ENCODE measurements around the gene XDH. TPM values are rescaled to one million over a fixed set of nuclear protein-coding genes. Genes with fewer than 3 reads are reported as not detected.

Gene XDH
- total RNA-seq, 1 experiment from 2014 or later: 0.08 TPM

DNA sequence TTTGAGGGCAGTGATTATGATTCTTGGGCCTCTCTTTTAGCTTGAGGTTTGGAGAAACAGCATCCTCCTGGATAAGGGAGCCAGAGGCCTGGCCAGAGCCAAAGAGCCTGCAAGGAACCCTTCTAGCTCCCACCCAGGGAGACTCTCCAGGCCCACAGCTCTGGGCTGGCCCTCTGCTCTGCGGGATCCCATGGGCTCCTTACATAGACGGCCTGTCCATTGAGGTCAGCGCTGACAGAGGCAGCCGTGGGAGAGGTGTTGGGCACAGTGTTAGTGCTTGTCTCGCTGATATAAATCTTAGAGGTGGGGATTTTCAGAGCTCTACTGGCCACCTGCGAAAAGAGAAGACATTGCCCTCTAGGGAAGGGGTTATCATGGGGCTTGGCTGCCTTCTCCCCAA, 67.2 kb downstream of the XDH start:
- no peak for ATAC-seq
- DNase-seq (ENCODE audit: low read depth, low spot score): no peak
- Histone ChIP-seq H3K36me3 (ENCODE audit: control insufficient read depth, insufficient read depth, low read length) (no peaks in the 10 kb centered on the region), H3K27ac (ENCODE audit: low read length) (no peak overlapping the region), H3K27me3 (ENCODE audit: control insufficient read depth, insufficient read depth, low read length) (no peaks in the 10 kb centered on the region), H3K4me3 (ENCODE audit: low read depth in 2 of 2, low read length in 2 of 2) (no peak overlapping the region), H3K9me3 (ENCODE audit: control insufficient read depth, insufficient read depth, low read depth, low read length) (no peaks in the 10 kb centered on the region), H3K4me1 (ENCODE audit: control insufficient read depth, insufficient read depth, low read length) (no peaks in the 10 kb centered on the region)
- POLR2A ChIA-PET: no interaction called here
- TF ChIP-seq, protein P1, sequence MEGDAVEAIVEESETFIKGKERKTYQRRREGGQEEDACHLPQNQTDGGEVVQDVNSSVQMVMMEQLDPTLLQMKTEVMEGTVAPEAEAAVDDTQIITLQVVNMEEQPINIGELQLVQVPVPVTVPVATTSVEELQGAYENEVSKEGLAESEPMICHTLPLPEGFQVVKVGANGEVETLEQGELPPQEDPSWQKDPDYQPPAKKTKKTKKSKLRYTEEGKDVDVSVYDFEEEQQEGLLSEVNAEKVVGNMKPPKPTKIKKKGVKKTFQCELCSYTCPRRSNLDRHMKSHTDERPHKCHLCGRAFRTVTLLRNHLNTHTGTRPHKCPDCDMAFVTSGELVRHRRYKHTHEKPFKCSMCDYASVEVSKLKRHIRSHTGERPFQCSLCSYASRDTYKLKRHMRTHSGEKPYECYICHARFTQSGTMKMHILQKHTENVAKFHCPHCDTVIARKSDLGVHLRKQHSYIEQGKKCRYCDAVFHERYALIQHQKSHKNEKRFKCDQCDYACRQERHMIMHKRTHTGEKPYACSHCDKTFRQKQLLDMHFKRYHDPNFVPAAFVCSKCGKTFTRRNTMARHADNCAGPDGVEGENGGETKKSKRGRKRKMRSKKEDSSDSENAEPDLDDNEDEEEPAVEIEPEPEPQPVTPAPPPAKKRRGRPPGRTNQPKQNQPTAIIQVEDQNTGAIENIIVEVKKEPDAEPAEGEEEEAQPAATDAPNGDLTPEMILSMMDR (IDR thresholded peaks at IDR 0.05): no peak
- no peak for TF ChIP-seq POLR2AphosphoS5 (IDR thresholded peaks at IDR 0.05; ENCODE audit: low read depth, low read length)
- no peak for TF ChIP-seq TCF7L2 (IDR thresholded peaks at IDR 0.05; ENCODE audit: low read depth, low read length)
- no peak for TF ChIP-seq SIN3A (IDR thresholded peaks at IDR 0.05; ENCODE audit: borderline replicate concordance, insufficient read depth, low read depth, low read length)
- TF ChIP-seq, protein P2, sequence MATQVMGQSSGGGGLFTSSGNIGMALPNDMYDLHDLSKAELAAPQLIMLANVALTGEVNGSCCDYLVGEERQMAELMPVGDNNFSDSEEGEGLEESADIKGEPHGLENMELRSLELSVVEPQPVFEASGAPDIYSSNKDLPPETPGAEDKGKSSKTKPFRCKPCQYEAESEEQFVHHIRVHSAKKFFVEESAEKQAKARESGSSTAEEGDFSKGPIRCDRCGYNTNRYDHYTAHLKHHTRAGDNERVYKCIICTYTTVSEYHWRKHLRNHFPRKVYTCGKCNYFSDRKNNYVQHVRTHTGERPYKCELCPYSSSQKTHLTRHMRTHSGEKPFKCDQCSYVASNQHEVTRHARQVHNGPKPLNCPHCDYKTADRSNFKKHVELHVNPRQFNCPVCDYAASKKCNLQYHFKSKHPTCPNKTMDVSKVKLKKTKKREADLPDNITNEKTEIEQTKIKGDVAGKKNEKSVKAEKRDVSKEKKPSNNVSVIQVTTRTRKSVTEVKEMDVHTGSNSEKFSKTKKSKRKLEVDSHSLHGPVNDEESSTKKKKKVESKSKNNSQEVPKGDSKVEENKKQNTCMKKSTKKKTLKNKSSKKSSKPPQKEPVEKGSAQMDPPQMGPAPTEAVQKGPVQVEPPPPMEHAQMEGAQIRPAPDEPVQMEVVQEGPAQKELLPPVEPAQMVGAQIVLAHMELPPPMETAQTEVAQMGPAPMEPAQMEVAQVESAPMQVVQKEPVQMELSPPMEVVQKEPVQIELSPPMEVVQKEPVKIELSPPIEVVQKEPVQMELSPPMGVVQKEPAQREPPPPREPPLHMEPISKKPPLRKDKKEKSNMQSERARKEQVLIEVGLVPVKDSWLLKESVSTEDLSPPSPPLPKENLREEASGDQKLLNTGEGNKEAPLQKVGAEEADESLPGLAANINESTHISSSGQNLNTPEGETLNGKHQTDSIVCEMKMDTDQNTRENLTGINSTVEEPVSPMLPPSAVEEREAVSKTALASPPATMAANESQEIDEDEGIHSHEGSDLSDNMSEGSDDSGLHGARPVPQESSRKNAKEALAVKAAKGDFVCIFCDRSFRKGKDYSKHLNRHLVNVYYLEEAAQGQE (IDR thresholded peaks at IDR 0.05; ENCODE audit: insufficient read depth in 1 of 2, low read depth in 2 of 2, low read length in 1 of 2): no peak
- intact Hi-C loops (cut with micrococcal nuclease; ENCODE audit: unreplicated experiment) (no loop called here), in situ Hi-C loops (cut with HindIII; ENCODE audit: low pct_unique_long_range_greater_than_20kb, low sequenced_read_pairs) (no loop called here)
- BruUV-seq (replicated peaks): no TSS peak
- CTCF ChIA-PET: interaction anchor here (0.5 kb wide), 1 partner anchor 175 kb away, joined by 3 read pairs; no protein-coding TSS in a partner anchor

DNA sequence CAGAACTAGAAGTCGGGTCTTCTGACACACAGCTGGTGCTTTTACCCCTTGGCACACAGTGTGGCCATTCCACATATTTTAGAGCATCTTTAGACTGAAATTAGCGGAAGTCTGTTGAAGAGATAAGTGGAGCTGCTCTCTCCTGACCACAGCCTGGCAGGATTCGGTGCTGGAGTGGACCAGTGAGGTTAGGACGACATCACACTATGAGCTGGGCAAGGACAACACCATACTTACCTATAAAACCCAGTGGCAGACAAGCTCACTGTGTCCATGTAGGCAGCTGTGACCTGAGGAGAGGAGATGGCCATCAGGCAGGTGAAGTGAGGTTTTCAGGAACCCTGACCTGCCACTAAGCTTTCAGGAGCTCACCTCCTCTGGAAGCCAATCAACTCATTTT, 70.1 kb downstream of the XDH start:
- Histone ChIP-seq H3K36me3 (ENCODE audit: control insufficient read depth, insufficient read depth, low read length) (no peaks in the 10 kb centered on the region), H3K4me1 (ENCODE audit: control insufficient read depth, insufficient read depth, low read length) (no peaks in the 10 kb centered on the region), H3K9me3 (ENCODE audit: control insufficient read depth, insufficient read depth, low read depth, low read length) (no peaks in the 10 kb centered on the region), H3K4me3 (ENCODE audit: low read depth in 2 of 2, low read length in 2 of 2) (no peak overlapping the region), H3K27ac (ENCODE audit: low read length) (no peak overlapping the region), H3K27me3 (ENCODE audit: control insufficient read depth, insufficient read depth, low read length) (no peaks in the 10 kb centered on the region)
- ChIA-PET POLR2A (no interaction called here), CTCF (no interaction called here)
- no TSS peak for BruUV-seq (replicated peaks)
- DNase-seq (ENCODE audit: low read depth, low spot score) (no peak), ATAC-seq (no peak)
- intact Hi-C loops (cut with micrococcal nuclease; ENCODE audit: unreplicated experiment) (no loop called here), in situ Hi-C loops (cut with HindIII; ENCODE audit: low pct_unique_long_range_greater_than_20kb, low sequenced_read_pairs) (no loop called here)
- TF ChIP-seq, protein P2 (IDR thresholded peaks at IDR 0.05; ENCODE audit: insufficient read depth in 1 of 2, low read depth in 2 of 2, low read length in 1 of 2): no peak
- TF ChIP-seq, protein P1 (IDR thresholded peaks at IDR 0.05): no peak
- TF ChIP-seq TCF7L2 (IDR thresholded peaks at IDR 0.05; ENCODE audit: low read depth, low read length) (no peak), SIN3A (IDR thresholded peaks at IDR 0.05; ENCODE audit: borderline replicate concordance, insufficient read depth, low read depth, low read length) (no peak), POLR2AphosphoS5 (IDR thresholded peaks at IDR 0.05; ENCODE audit: low read depth, low read length) (no peak)

All from Panc1 (cell line).